ENCODE data around the gene USP14.

- no peak for TF ChIP-seq CTCF (IDR thresholded peaks at IDR 0.05; ENCODE audit: borderline replicate concordance, extremely low read depth, low read length, poor library complexity, severe bottlenecking)
- TF ChIP-seq EZH2 (IDR thresholded peaks at IDR 0.05; ENCODE audit: borderline replicate concordance, low read depth, low read length, severe bottlenecking) = no peak
Observed at GRCh38 chr18:220708-221107, 62.4 kb downstream of the USP14 start.

Measured in DND-41 (cell line).